Hematopoietic multipotent progenitor cell treated with erythropoietin and hydrocortisone succinate and interleukin-3 and kit ligand, for 15 days (in vitro differentiated cells): Measurements from ENCODE around the gene C5orf22.
"Not testable (repeated sequence)": the region's sequence is repeated elsewhere in the genome, so short reads cannot be mapped to it uniquely, and the experiment has no call there.

Source experiments
- DNase-seq: peaks from one replicate; pipeline ENCODE4 v3.0.0-alpha.2; 2015; ENCODE audit warnings: low spot score

C5orf22 gene

GRCh38 chr5:31554552-31554951, 22.5 kb downstream of the C5orf22 start:
- DNase-seq, result no peak

GRCh38 chr5:31556461-31556860, 24.4 kb downstream of the C5orf22 start:
- DNase-seq, result no peak

DNA sequence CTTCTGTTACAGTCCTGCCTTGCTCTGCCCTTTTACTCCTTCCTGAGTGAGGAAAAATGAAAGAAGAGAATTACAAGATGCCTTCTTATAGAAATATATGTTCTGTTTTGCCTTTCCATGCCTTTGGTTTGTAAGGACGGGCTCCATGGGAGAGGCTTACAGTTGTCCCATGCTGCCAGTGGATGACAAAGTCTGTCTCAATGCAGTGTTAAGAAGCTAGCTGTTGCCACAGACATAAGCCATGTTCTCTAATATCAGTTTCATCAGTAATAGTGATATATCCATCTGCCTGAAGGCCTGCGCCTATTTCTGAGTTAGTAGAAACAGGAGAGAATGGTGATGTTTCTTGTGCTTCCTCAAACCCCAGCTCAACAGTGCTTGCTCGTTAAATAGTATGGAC, 27.8 kb downstream of the C5orf22 start:
- no peak for DNase-seq

- DNase-seq, result no peak
Measured at GRCh38 chr5:31561946-31562345, 29.8 kb downstream of the C5orf22 start.

- no peak for DNase-seq
Measured at GRCh38 chr5:31563216-31563615, 31.1 kb downstream of the C5orf22 start.

- not testable (repeated sequence) for DNase-seq
Measured at GRCh38 chr5:31566362-31566761, 34.3 kb downstream of the C5orf22 start.

- DNase-seq, result no peak
Measured at GRCh38 chr5:31568302-31568835, 36.3 kb downstream of the C5orf22 start.

GRCh38 chr5:31569068-31569467, 37.0 kb downstream of the C5orf22 start:
- DNase-seq, result no peak

- no peak for DNase-seq
Measured at GRCh38 chr5:31573494-31574142, 41.5 kb downstream of the C5orf22 start.

DNA sequence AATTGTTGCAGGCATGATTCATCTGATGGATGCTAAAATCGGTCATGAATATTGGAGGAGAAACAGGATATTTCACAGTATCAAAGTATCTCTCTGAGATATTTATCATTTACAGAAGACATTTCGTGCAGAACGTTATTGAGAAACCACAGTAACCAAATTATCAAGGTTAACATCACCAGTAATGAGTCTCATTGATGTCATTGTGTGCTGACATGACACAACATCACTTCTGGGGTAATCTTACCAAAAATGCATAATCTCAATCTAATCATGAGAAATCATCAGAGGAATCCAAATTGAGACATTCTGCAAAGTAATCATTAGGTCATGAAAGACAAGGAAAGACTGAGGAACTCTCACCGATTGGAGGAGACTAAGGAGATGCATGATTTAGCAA, 42.7 kb downstream of the C5orf22 start:
- DNase-seq, result no peak

DNA sequence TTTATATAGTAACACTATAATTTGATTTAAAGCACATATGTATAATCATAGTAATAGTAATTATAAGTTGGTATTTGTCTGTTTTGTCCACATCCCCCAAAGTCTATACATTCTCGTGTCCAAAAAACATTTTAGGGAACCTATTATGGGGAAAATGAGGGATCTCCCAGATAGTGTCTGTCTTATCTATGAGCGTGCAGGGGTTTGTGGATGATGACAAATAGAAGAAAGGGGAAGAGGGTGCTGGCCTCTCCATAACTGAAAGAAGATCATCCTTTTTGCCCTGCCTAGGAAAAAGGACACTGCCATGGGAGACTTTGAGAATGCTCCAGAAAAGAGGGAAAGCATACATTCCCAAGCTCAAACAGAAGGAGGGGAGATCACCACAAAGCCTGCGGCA, 45.3 kb downstream of the C5orf22 start:
- DNase-seq, result no peak

DNA sequence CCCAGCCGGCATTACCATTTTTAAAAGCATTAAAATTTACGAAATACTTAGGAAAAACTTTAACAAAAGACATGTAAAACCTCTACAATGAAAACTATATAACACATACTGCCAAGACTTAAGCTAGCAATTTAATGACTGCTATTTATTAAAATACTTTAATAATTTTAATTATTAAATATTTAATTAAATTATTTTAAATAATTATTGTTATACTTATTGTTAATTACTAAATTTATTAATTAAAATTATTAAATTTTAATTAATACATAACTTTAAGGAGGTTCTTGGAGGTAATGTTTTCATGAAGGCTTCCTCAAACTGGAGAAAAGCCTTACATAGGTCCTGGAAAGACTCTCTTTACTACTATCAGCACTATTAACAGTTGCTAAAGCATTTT, 47.5 kb downstream of the C5orf22 start:
- no peak for DNase-seq

DNA sequence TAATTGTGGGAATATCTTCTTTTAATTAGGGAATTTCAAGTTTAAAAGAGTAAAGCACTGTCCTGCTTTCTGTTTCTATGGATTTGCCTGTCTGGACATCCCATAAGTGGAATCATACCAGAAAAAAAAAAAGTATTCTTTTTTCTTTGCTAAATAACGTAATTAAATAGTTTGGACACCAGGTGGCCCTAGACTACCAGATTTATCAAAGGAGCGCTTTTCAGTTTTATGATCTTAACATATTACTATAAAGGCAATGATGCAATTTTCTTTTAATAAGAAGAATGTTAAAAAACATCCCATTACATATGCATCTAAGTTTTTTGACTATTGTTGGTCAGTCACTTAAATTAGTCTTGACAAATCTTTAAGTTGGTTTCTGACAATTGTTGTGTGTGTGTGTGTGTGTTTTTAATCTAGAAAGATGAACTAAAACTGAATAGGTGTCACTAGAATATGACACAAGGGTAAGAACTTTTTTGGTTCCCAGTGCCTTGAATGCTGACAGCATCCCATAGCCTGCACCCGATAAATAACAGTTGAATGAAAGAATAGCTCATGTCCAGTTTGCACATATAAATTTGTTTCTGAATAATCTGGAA, 49.5 kb downstream of the C5orf22 start:
- peak; percentile 32 for DNase-seq

- DNase-seq, result no peak
Measured at GRCh38 chr5:31583129-31583528, 51.0 kb downstream of the C5orf22 start.

- no peak for DNase-seq
Measured at GRCh38 chr5:31585166-31585894, 53.2 kb downstream of the C5orf22 start.

- DNase-seq, result no peak
Measured at GRCh38 chr5:31585895-31586270, 53.8 kb downstream of the C5orf22 start.

DNA sequence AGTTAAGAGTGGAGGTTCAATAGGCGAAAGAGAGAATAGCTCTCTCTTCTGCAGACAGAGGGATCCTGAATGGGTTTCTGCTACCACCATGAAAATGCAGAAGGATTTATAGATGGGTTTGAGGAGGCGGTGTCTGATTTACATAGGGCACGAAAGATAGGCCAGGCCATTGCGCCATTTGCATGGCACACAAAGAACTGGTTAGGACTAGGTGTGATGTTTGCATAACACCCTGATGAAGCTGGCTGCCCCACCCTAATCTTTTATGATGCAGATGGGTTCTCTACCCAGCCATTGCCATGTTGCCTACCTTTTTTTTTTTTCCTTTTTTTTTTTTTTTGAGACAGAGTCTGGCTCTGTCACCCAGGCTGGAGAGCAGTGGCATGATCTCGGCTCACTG, 55.4 kb downstream of the C5orf22 start:
- no peak for DNase-seq

GRCh38 chr5:31593665-31594064, 61.6 kb downstream of the C5orf22 start:
- DNase-seq, result no peak

GRCh38 chr5:31596354-31596753, 64.3 kb downstream of the C5orf22 start:
- no peak for DNase-seq

- DNase-seq, result no peak
Measured at GRCh38 chr5:31598640-31599611, 66.8 kb downstream of the C5orf22 start.

DNA sequence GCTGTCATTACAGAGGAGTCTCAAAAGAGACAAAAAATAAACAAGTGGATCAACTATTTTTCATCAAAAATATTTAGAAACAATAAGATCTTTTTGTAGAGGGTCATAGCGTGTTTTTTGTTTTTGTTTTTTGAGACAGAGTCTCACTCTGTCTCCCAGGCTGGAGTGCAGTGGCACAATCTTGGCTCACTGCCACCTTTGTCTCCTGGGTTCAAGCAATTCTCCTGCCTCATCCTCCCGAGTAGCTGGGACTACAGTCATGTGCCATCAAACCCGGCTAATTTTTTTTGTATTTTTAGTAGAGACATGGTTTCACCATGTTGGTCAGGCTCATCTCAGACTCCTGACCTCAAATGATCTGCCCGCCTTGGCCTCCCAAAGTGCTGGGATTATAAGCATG, 70.2 kb downstream of the C5orf22 start:
- DNase-seq, result not testable (repeated sequence)

DNA sequence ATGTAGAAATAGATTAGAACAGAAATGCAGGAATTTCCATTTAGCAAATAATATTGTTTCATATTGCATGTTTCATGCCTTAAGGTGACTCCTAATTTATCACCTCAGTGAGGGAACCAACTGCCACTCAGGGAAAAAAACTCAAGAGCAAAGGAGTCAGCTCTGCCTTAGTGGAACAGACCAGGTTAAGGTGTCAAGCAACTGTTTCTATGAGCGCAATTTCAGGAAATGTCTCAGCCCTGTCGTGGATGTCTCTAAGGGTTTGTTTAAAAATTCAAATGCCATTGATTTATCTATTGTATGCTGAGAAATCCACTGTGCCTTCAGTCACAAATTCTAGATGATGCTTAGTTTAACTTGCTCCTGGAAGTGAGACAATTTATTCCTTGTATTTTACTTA, 72.1 kb downstream of the C5orf22 start:
- DNase-seq, result no peak
